ENCODE data around the gene BMP6. TPM values are rescaled to one million over a fixed set of nuclear protein-coding genes. Genes with fewer than 3 reads are reported as not detected.

The BMP6 gene
- total and polyA plus RNA-seq, 2 of the 4 experiments (the other 2 are of a cell fraction) = 0.18 to 0.19 TPM

DNA sequence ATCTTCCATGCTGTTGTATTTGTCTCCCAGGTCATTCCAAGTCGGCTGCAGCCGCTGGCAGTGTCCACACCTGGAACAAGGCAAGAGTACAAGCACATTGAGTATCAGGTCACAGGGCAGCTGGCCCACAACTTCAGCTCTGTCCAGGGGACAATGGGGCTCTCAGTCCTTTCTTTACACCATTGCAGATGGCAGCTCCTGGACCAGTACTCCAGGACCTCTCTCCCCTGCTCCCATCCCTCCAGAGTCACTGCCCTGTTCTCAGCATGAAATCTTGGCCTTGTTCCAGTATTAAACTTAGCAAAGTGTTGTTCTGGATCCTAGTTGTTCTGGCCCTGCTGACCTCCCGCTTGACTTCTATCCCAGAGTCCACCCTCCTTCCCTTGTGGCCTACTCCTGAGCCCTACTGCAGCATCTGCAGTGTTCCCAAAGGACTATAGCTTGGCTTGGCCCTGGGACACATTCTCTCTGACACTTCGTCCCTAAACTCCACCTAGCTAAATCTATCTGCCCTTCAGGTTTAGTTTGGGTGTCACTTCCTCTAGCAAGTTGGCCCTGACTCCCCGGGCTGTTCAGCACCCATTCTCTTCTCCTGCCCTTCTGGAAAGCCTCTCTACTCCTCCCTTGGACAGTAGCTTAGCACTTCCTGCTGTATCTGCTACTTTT, 178.9 kb downstream of the BMP6 start (continued):
- no peak for TF ChIP-seq FOS (IDR thresholded peaks at IDR 0.05; ENCODE audit: low read depth, low read length)

DNA sequence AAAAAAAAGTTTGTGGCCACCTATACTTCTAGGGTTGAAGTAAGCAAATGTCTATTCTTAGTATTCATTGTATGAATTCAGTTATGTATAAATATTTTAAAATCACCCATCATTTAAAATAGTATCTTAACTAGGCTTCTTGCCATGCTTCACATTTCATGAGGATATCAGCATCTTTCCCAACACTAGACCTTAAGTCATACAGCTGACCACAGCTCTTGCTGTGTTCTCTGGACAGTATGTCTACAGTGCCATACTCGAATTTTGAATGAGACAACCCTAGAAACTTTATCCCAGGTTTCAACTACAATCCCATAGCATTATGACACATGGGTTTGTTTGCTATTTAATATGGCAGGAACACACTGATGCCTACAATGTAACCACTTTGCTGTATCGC, 179.5 kb downstream of the BMP6 start:
- H3K36me3 ChIP-seq (ENCODE audit: control insufficient read depth, insufficient read depth, low read length) = peaks cover 39% of the 10 kb centered on the region
- no peak overlapping the region for H3K56ac ChIP-seq (ENCODE audit: extremely low read depth, insufficient read depth, low read length)
- intact Hi-C loops (cut with micrococcal nuclease) (loop anchor here (5.0 kb wide), 1 partner anchor 102 kb away; no protein-coding TSS in a partner anchor), in situ Hi-C loops (cut with MboI; ENCODE audit: low sequenced_read_pairs) (loop anchor here (5.0 kb wide), 1 partner anchor 152 kb away; no protein-coding TSS in a partner anchor), dilution Hi-C loops (cut with HindIII; ENCODE audit: low sequenced_read_pairs, unreplicated experiment) (no loop called here)
- no peak overlapping the region for H2BK5ac ChIP-seq (ENCODE audit: low read depth, low read length, poor library complexity, severe bottlenecking)
- no peak overlapping the region for H2BK20ac ChIP-seq (ENCODE audit: low read depth, low read length)
- ATAC-seq (ENCODE audit: low read depth) = no peak
- no peak overlapping the region for H3K4me2 ChIP-seq (ENCODE audit: low read depth, low read length)
- BruUV-seq (replicated peaks) = no TSS peak
- ChIA-PET POLR2A (ENCODE audit: unreplicated experiment) (interaction anchor here (0.5 kb wide), 1 partner anchor 1899 kb away, joined by 3 read pairs; no protein-coding TSS in a partner anchor), CTCF (interaction anchor here (1.1 kb wide), 1 partner anchor 161 kb away, joined by 3 read pairs; no protein-coding TSS in a partner anchor)
- H2BK120ac ChIP-seq (ENCODE audit: low read depth, low read length) = no peak overlapping the region
- no peak overlapping the region for H3K18ac ChIP-seq (ENCODE audit: low read depth, low read length)
- no peaks in the 10 kb centered on the region for H3K9me3 ChIP-seq (ENCODE audit: control insufficient read depth, insufficient read depth, low read length)
- no peak overlapping the region for H3K14ac ChIP-seq (replicated peaks; ENCODE audit: low read depth, low read length)
- H4K91ac ChIP-seq (ENCODE audit: insufficient read depth, low read depth, low read length) = no peak overlapping the region
- H4K20me1 ChIP-seq (ENCODE audit: insufficient read depth, low read length) = peaks cover 49% of the 10 kb centered on the region
- H2AK5ac ChIP-seq (ENCODE audit: low read depth, low read length) = no peak overlapping the region
- no peak overlapping the region for H3K23ac ChIP-seq (ENCODE audit: low read depth, low read length)
- no peak overlapping the region for H3K4me3 ChIP-seq (ENCODE audit: insufficient read depth, low read depth, low read length)
- no peak overlapping the region for H2AK9ac ChIP-seq (replicated peaks; ENCODE audit: low read depth, low read length, poor library complexity)
- peaks cover 6% of the 10 kb centered on the region; the same call in 1 of the 2 replicates for H3K4me1 ChIP-seq (ENCODE audit: control insufficient read depth, insufficient read depth, low read length)
- H3K9me1 ChIP-seq (ENCODE audit: insufficient read depth, low read length) = peaks cover 11% of the 10 kb centered on the region
- no peak overlapping the region for H2AFZ ChIP-seq (replicated peaks; ENCODE audit: low read length, poor library complexity)
- DNase-seq = peak; percentile 36
- H4K8ac ChIP-seq (ENCODE audit: low read depth in 2 of 2, low read length in 2 of 2) = no peak overlapping the region
- 86% methylated on average over 1 of the region's 2 CpGs; no CpG with 5 or more reads in 1 of the 2 experiments for WGBS, 2 experiments (ENCODE audit: extremely low coverage in 2 of 2, insufficient read length in 1 of 2)
- H4K5ac ChIP-seq (ENCODE audit: low read depth, low read length) = no peak overlapping the region
- no peak overlapping the region for H3K27ac ChIP-seq (ENCODE audit: insufficient read depth, low read length)
- no peaks in the 10 kb centered on the region for H3K27me3 ChIP-seq (ENCODE audit: control insufficient read depth, insufficient read depth, low read length)
- no peak overlapping the region for H2BK15ac ChIP-seq (ENCODE audit: low read depth, low read length)
- no peak for TF ChIP-seq MAZ (IDR thresholded peaks at IDR 0.05; ENCODE audit: borderline replicate concordance, low read depth, low read length)
- TF ChIP-seq NFE2L2 (IDR thresholded peaks at IDR 0.05; ENCODE audit: low read depth, low read length) = no peak
- no peak for TF ChIP-seq RAD21 (IDR thresholded peaks at IDR 0.05; ENCODE audit: low read length)
- TF ChIP-seq MAFK (IDR thresholded peaks at IDR 0.05; ENCODE audit: low read depth, low read length) = no peak
- TF ChIP-seq, protein P1, sequence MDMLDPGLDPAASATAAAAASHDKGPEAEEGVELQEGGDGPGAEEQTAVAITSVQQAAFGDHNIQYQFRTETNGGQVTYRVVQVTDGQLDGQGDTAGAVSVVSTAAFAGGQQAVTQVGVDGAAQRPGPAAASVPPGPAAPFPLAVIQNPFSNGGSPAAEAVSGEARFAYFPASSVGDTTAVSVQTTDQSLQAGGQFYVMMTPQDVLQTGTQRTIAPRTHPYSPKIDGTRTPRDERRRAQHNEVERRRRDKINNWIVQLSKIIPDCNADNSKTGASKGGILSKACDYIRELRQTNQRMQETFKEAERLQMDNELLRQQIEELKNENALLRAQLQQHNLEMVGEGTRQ (IDR thresholded peaks at IDR 0.05; ENCODE audit: low read depth, low read length) = no peak
- TF ChIP-seq FOS (IDR thresholded peaks at IDR 0.05; ENCODE audit: low read depth, low read length) = no peak
- no peak for TF ChIP-seq RCOR1 (IDR thresholded peaks at IDR 0.05; ENCODE audit: insufficient replicate concordance, low read length)
- no peak for TF ChIP-seq CHD1 (IDR thresholded peaks at IDR 0.05; ENCODE audit: low read depth, low read length)
- TF ChIP-seq CEBPB (IDR thresholded peaks at IDR 0.05; ENCODE audit: low read depth, low read length) = no peak
- no peak for TF ChIP-seq SMC3 (IDR thresholded peaks at IDR 0.05; ENCODE audit: low read depth, low read length)
- H3K79me1 ChIP-seq (ENCODE audit: low read depth in 1 of 2, low read length in 2 of 2) = peaks cover 50 to 59% of the 10 kb centered on the region in 2 experiments
- no peak overlapping the region for H3K9ac ChIP-seq (ENCODE audit: low read depth, low read length)
- no peak overlapping the region for H3K4ac ChIP-seq (ENCODE audit: low read depth, low read length)
